Lower lobe of right lung (tissue), 2 donors: ENCODE measurements around the gene KRT15. TPM values are rescaled to one million over a fixed set of nuclear protein-coding genes. Genes with fewer than 3 reads are reported as not detected.
A peak's percentile ranks its signal among the peaks of the same experiment; 100 is the strongest.

Source experiments
- ATAC-seq, 2 donors: fragments of 200-7000 bp; cut with Tn5 transposase; one replicate each; pipeline ENCODE4 v1.9.1; 2020 to 2022; ENCODE audit warnings: mild to moderate bottlenecking in 2 of 2, moderate library complexity in 2 of 2
- DNase-seq: peaks from one replicate; pipeline ENCODE4 v3.0.0-alpha.2; 2020
- H3K27ac ChIP-seq: fragments of 200-600 bp; one replicate; pipeline ENCODE4 v1.8.0; 2022
- H3K27me3 ChIP-seq: fragments of 200-600 bp; one replicate; pipeline ENCODE4 v1.8.0; 2022; ENCODE audit warnings: low read depth
- H3K36me3 ChIP-seq: fragments of 200-600 bp; one replicate; pipeline ENCODE4 v1.8.0; 2022; ENCODE audit warnings: mild to moderate bottlenecking
- H3K4me1 ChIP-seq: fragments of 200-600 bp; one replicate; pipeline ENCODE4 v1.8.0; 2022
- H3K4me3 ChIP-seq: fragments of 200-600 bp; one replicate; pipeline ENCODE4 v1.8.0; 2022; ENCODE audit warnings: mild to moderate bottlenecking
- H3K9me3 ChIP-seq: fragments of 200-600 bp; one replicate; pipeline ENCODE4 v1.8.0; 2022
- CTCF ChIP-seq: fragments of 200-600 bp; IDR thresholded peaks from one replicate; pipeline ENCODE4 v1.8.0; 2022; ENCODE audit warnings: antibody characterized with exemption, mild to moderate bottlenecking
- intact Hi-C: fragments of 100-400 bp; cut with DNase I; formaldehyde crosslinking; loops from one replicate; pipeline ENCODE4 v1.11.0; 2022
- total RNA-seq: library from RNA; stranded (reverse); fragmentation: NEBNext Ultra II Directional; extraction: Animal tissue kit (Norgen Biotek cat#: 25700); gene quantifications from one replicate; pipeline ENCODE4 v1.2.1, GENCODE V29; 2021
- donor health status: DM: no; HTN: yes; CAD: no; lungs with severe emphysema.

KRT15 gene
- total RNA-seq, 1 donor from 2014 or later = 9.0 TPM

GRCh38 chr17:41512546-41513167, 6.0 kb downstream of the KRT15 start:
- no peaks in the 10 kb centered on the region for H3K4me1 ChIP-seq
- no peaks in the 10 kb centered on the region for H3K9me3 ChIP-seq
- DNase-seq (no peak), ATAC-seq (no peak)
- H3K4me3 ChIP-seq = no peak overlapping the region
- no peak for TF ChIP-seq CTCF
- no peaks in the 10 kb centered on the region for H3K27me3 ChIP-seq
- no peak overlapping the region for H3K27ac ChIP-seq
- H3K36me3 ChIP-seq = no peaks in the 10 kb centered on the region
- intact Hi-C loops = no loop called here

GRCh38 chr17:41511716-41512115, 7.0 kb downstream of the KRT15 start:
- intact Hi-C loops = no loop called here
- no peak for TF ChIP-seq CTCF
- H3K36me3 ChIP-seq = no peaks in the 10 kb centered on the region
- DNase-seq (no peak), ATAC-seq (no peak)
- no peaks in the 10 kb centered on the region for H3K9me3 ChIP-seq
- H3K27ac ChIP-seq = no peak overlapping the region
- no peak overlapping the region for H3K4me3 ChIP-seq
- no peaks in the 10 kb centered on the region for H3K27me3 ChIP-seq
- H3K4me1 ChIP-seq = no peaks in the 10 kb centered on the region

- DNase-seq = no peak
- Histone ChIP-seq H3K27ac (no peak overlapping the region), H3K27me3 (no peaks in the 10 kb centered on the region), H3K36me3 (no peaks in the 10 kb centered on the region), H3K9me3 (no peaks in the 10 kb centered on the region), H3K4me1 (no peaks in the 10 kb centered on the region), H3K4me3 (no peak overlapping the region)
- ATAC-seq = peak; percentile 55 to 64
- intact Hi-C loops = no loop called here
- TF ChIP-seq CTCF = no peak
Measured at GRCh38 chr17:41511116-41511515, 7.6 kb downstream of the KRT15 start.

GRCh38 chr17:41510251-41511065, 8.2 kb downstream of the KRT15 start:
- DNase-seq (no peak), ATAC-seq (no peak)
- no peaks in the 10 kb centered on the region for H3K4me1 ChIP-seq
- no peak overlapping the region for H3K4me3 ChIP-seq
- H3K36me3 ChIP-seq = no peaks in the 10 kb centered on the region
- H3K27me3 ChIP-seq = no peaks in the 10 kb centered on the region
- intact Hi-C loops = no loop called here
- TF ChIP-seq CTCF = no peak
- H3K27ac ChIP-seq = no peak overlapping the region
- no peaks in the 10 kb centered on the region for H3K9me3 ChIP-seq

DNA sequence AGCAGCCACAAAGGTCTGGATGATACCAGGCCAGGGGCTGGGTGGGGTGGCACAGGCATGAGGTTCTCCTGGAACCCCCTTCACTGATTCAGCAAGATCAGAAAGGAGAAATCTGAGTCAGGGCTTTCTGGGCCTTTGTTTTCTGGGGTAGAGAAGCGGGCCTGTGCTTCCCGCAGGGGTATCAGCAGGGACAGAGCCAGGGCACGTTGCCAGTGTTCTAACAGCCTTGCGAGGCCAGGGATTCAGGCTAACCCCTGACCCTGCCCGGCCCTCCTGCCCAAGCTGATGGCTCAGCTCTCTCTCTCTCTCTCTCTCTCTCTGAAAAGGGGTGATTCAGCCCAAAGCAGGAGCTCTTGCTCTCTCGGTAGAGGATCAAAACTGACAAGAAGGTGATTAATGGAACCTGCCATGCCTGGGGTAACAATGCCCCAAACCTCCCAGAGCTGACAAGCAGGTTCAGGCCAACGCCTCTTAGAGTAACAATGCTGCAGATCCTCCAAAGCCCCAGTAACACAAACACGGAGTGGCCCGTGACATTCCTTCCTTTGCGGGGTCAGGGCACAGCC, 11.3 kb downstream of the KRT15 start:
- Histone ChIP-seq H3K36me3 (no peaks in the 10 kb centered on the region), H3K27ac (peak overlapping the region; percentile 69), H3K9me3 (no peaks in the 10 kb centered on the region)

More for the DNA sequence above, 11.3 kb downstream of the KRT15 start:
- TF ChIP-seq CTCF = no peak
- no peak overlapping the region for H3K4me3 ChIP-seq
- no peaks in the 10 kb centered on the region for H3K4me1 ChIP-seq
- DNase-seq (no peak), ATAC-seq (no peak)
- intact Hi-C loops = no loop called here
- H3K27me3 ChIP-seq = no peaks in the 10 kb centered on the region
